ENCODE data around the gene APC.
"Not testable (repeated sequence)": the region's sequence is repeated elsewhere in the genome, so short reads cannot be mapped to it uniquely, and the experiment has no call there.

Gene APC

GRCh38 chr5:112716895-112717294 lies 20.8 kb upstream of the APC start:
- DNase-seq (ENCODE audit: low read depth, low spot score), result not testable (repeated sequence)

GRCh38 chr5:112717506-112718082 lies 20.1 kb upstream of the APC start:
- no peak for DNase-seq (ENCODE audit: low read depth, low spot score)

GRCh38 chr5:112718344-112718743 lies 19.3 kb upstream of the APC start:
- no peak for DNase-seq (ENCODE audit: low read depth, low spot score)

GRCh38 chr5:112720576-112720975 lies 17.1 kb upstream of the APC start:
- no peak for DNase-seq (ENCODE audit: low read depth, low spot score)

GRCh38 chr5:112724901-112725300 lies 12.8 kb upstream of the APC start:
- no peak for DNase-seq (ENCODE audit: low read depth, low spot score)

GRCh38 chr5:112729630-112730029 lies 8.1 kb upstream of the APC start:
- no peak for DNase-seq (ENCODE audit: low read depth, low spot score)

- DNase-seq (ENCODE audit: low read depth, low spot score), result no peak
Observed at GRCh38 chr5:112732131-112732530, 5.6 kb upstream of the APC start.

- no peak for DNase-seq (ENCODE audit: low read depth, low spot score)
Observed at GRCh38 chr5:112733586-112733985, 4.1 kb upstream of the APC start.

- DNase-seq (ENCODE audit: low read depth, low spot score), result no peak
Observed at GRCh38 chr5:112734597-112734996, 3.1 kb upstream of the APC start.

GRCh38 chr5:112735702-112736101 lies 2.0 kb upstream of the APC start:
- DNase-seq (ENCODE audit: low read depth, low spot score), result no peak

GRCh38 chr5:112737070-112737462 lies 619 bp upstream of the APC start:
- DNase-seq (ENCODE audit: low read depth, low spot score), result no peak

- no peak for DNase-seq (ENCODE audit: low read depth, low spot score)
Observed at GRCh38 chr5:112738191-112738560, 491 bp downstream of the APC start.

- no peak for DNase-seq (ENCODE audit: low read depth, low spot score)
Observed at GRCh38 chr5:112742424-112742823, 4.7 kb downstream of the APC start.

- DNase-seq (ENCODE audit: low read depth, low spot score), result no peak
Observed at GRCh38 chr5:112743631-112744030, 5.9 kb downstream of the APC start.

GRCh38 chr5:112752335-112752734 lies 14.7 kb downstream of the APC start:
- DNase-seq (ENCODE audit: low read depth, low spot score), result no peak

GRCh38 chr5:112755703-112756102 lies 18.0 kb downstream of the APC start:
- DNase-seq (ENCODE audit: low read depth, low spot score), result no peak

- DNase-seq (ENCODE audit: low read depth, low spot score), result no peak
Observed at GRCh38 chr5:112757468-112758208, 20.0 kb downstream of the APC start.

GRCh38 chr5:112758676-112759075 lies 21.0 kb downstream of the APC start:
- DNase-seq (ENCODE audit: low read depth, low spot score), result no peak

- DNase-seq (ENCODE audit: low read depth, low spot score), result no peak
Observed at GRCh38 chr5:112762113-112762810, 24.6 kb downstream of the APC start.

- DNase-seq (ENCODE audit: low read depth, low spot score), result no peak
Observed at GRCh38 chr5:112763165-112763564, 25.5 kb downstream of the APC start.

GRCh38 chr5:112772124-112772523 lies 34.4 kb downstream of the APC start:
- DNase-seq (ENCODE audit: low read depth, low spot score), result no peak

- DNase-seq (ENCODE audit: low read depth, low spot score), result no peak
Observed at GRCh38 chr5:112776301-112776856, 38.7 kb downstream of the APC start.

GRCh38 chr5:112779531-112779930 lies 41.8 kb downstream of the APC start:
- DNase-seq (ENCODE audit: low read depth, low spot score), result no peak

Measured in iPS DF 19.7 (cell line).